SK-N-SH (cell line): Measurements from ENCODE around the gene PORCN.

Source experiments
- CTCF ChIP-seq: fragments of 200-600 bp; sonication (generic); IDR thresholded peaks from 2 replicates; pipeline ENCODE4 v1.6.1; 2017; ENCODE audit warnings: antibody characterized with exemption, mild to moderate bottlenecking, moderate library complexity
- ELF1 ChIP-seq: IDR thresholded peaks from 2 replicates; pipeline ENCODE4 v1.4.0; 2012
- EP300 ChIP-seq, 2 experiments: IDR thresholded peaks; 2 replicates each; pipeline versions ENCODE4 v1.4.0 to v1.6.1; 2012; ENCODE audit warnings: borderline replicate concordance in 1 of 2, low read depth in 1 of 2, low read length in 1 of 2
- EZH2phosphoT487 ChIP-seq: fragments of 200-600 bp; sonication (generic); IDR thresholded peaks from 2 replicates; pipeline ENCODE4 v1.6.1; 2017; ENCODE audit warnings: low read depth, mixed run types, mild to moderate bottlenecking, antibody characterized with exemption, moderate library complexity, borderline replicate concordance
- GATA2 ChIP-seq: sonication (generic); formaldehyde crosslinking; IDR thresholded peaks from 2 replicates; pipeline ENCODE4 v1.5.0; 2020; ENCODE audit warnings: mild to moderate bottlenecking, missing genetic modification reagents
- JUND ChIP-seq: IDR thresholded peaks from 2 replicates; pipeline ENCODE4 v1.4.0; 2012
- MAX ChIP-seq: IDR thresholded peaks from 2 replicates; pipeline ENCODE4 v1.4.0; 2012; ENCODE audit warnings: low read depth
- NRF1 ChIP-seq: IDR thresholded peaks from 2 replicates; pipeline ENCODE4 v1.6.1; 2012; ENCODE audit warnings: low read depth, mild to moderate bottlenecking, low read length
- RAD21 ChIP-seq: IDR thresholded peaks from 2 replicates; pipeline ENCODE4 v1.6.1; 2012; ENCODE audit warnings: mild to moderate bottlenecking, low read length
- TEAD4 ChIP-seq: IDR thresholded peaks from 2 replicates; pipeline ENCODE4 v1.4.0; 2012; ENCODE audit warnings: mild to moderate bottlenecking, borderline replicate concordance; ENCODE audit not compliant: insufficient read depth
- USF1 ChIP-seq: IDR thresholded peaks from 2 replicates; pipeline ENCODE4 v1.4.0; 2012; ENCODE audit warnings: low read depth, borderline replicate concordance

- TF ChIP-seq CTCF (no peak), RAD21 (no peak), EZH2phosphoT487 (no peak), JUND (no peak), EP300 (IDR thresholded peaks at IDR 0.05; ENCODE audit: borderline replicate concordance in 1 of 2, low read depth in 1 of 2, low read length in 1 of 2) (no peak), GATA2 (no peak), USF1 (no peak), NRF1 (no peak), TEAD4 (no peak), MAX (no peak), ELF1 (no peak)
Measured at GRCh38 chrX:48540028-48540375, 31.2 kb downstream of the PORCN start.
